ENCODE data around the gene RTN4RL2. TPM values are rescaled to one million over a fixed set of nuclear protein-coding genes. Genes with fewer than 3 reads are reported as not detected.

Gene RTN4RL2
- total RNA-seq, 4 donors from 2014 or later = 0.48 TPM; not detected in 3

- peak; percentile 58 for DNase-seq
- Histone ChIP-seq H3K4me3 (peak within 1 kb of the TSS; percentile 56 to 95 (median 84)), H3K27ac (peak within 1 kb of the TSS; percentile 60 to 80 (median 67)), H3K36me3 (no peaks in the 10 kb centered on the region), H3K4me1 (peaks cover 11 to 26% (median 20%) of the 10 kb centered on the region in 4 donors), H3K27me3 (no peaks in the 10 kb centered on the region), H3K9me3 (no peaks in the 10 kb centered on the region)
- intact Hi-C loops (cut with DNase I; ENCODE audit: low total_unique reads) = no loop called here
- 0% methylated on average over 43 of the region's 66 CpGs; no CpG with 5 or more reads in 1 of the 2 donors for WGBS, 2 donors (ENCODE audit: low coverage in 1 of 2)
- in situ Hi-C loops (cut with MboI; ENCODE audit: low pct_ligation_motif_present in 1 of 4, low pct_unique_long_range_greater_than_20kb in 1 of 4, low sequenced_read_pairs in 3 of 4) = no loop called here
- TF ChIP-seq EP300 (IDR thresholded peaks at IDR 0.05; ENCODE audit: low read depth) (no peak), CTCF (IDR thresholded peaks at IDR 0.05) (no peak), POLR2AphosphoS5 (IDR thresholded peaks at IDR 0.05) (peak in 1 of 3 donors; percentile 27), POLR2A (IDR thresholded peaks at IDR 0.05) (no peak)
Measured at GRCh38 chr11:57515332-57516060, 55.2 kb downstream of the RTN4RL2 start, which contains the start of gene SLC43A1. SLC43A1 (minus strand) TSS chr11:57515702; CDS start chr11:57514111, 1,591 bp downstream.

GRCh38 chr11:57516061-57516443 lies 55.7 kb downstream of the RTN4RL2 start:
- in situ Hi-C loops (cut with MboI; ENCODE audit: low pct_ligation_motif_present in 1 of 4, low pct_unique_long_range_greater_than_20kb in 1 of 4, low sequenced_read_pairs in 3 of 4) (no loop called here), intact Hi-C loops (cut with DNase I; ENCODE audit: low total_unique reads) (no loop called here)
- Histone ChIP-seq H3K4me3 (peak overlapping the region in 3 of 4 donors; percentile 56 to 95 (median 80)), H3K4me1 (peaks cover 11 to 26% (median 20%) of the 10 kb centered on the region in 4 donors), H3K36me3 (no peaks in the 10 kb centered on the region), H3K9me3 (no peaks in the 10 kb centered on the region), H3K27ac (peak overlapping the region in 3 of 4 donors; percentile 60 to 80 (median 68)), H3K27me3 (no peaks in the 10 kb centered on the region)
- 15 to 67% methylated on average over 1 to 5 of the region's 5 CpGs for WGBS, 2 donors (ENCODE audit: low coverage in 1 of 2)
- TF ChIP-seq EP300 (IDR thresholded peaks at IDR 0.05; ENCODE audit: low read depth) = no peak
- TF ChIP-seq POLR2A (IDR thresholded peaks at IDR 0.05) = no peak
- TF ChIP-seq CTCF (IDR thresholded peaks at IDR 0.05) = no peak
- no peak for TF ChIP-seq POLR2AphosphoS5 (IDR thresholded peaks at IDR 0.05)
- no peak for DNase-seq

GRCh38 chr11:57521116-57521515 lies 60.8 kb downstream of the RTN4RL2 start:
- no peaks in the 10 kb centered on the region for H3K9me3 ChIP-seq
- H3K27me3 ChIP-seq = no peaks in the 10 kb centered on the region
- intact Hi-C loops (cut with DNase I; ENCODE audit: low total_unique reads) (no loop called here), in situ Hi-C loops (cut with MboI; ENCODE audit: low pct_ligation_motif_present in 1 of 4, low pct_unique_long_range_greater_than_20kb in 1 of 4, low sequenced_read_pairs in 3 of 4) (loop anchor here in 1 of 4 donors (10.0 kb wide), 1 partner anchor 66 kb away; no protein-coding TSS in a partner anchor)
- WGBS, 2 donors (ENCODE audit: low coverage in 1 of 2) = 94 to 100% methylated on average over 1 to 2 of the region's 2 CpGs
- TF ChIP-seq POLR2A (IDR thresholded peaks at IDR 0.05) (no peak), CTCF (IDR thresholded peaks at IDR 0.05) (no peak), POLR2AphosphoS5 (IDR thresholded peaks at IDR 0.05) (no peak), EP300 (IDR thresholded peaks at IDR 0.05; ENCODE audit: low read depth) (no peak)
- H3K36me3 ChIP-seq = no peaks in the 10 kb centered on the region
- H3K27ac ChIP-seq = no peak overlapping the region
- peaks cover 0 to 3% (median under 1%) of the 10 kb centered on the region in 4 donors for H3K4me1 ChIP-seq
- H3K4me3 ChIP-seq = no peak overlapping the region
- no peak for DNase-seq

GRCh38 chr11:57523419-57523818 lies 63.1 kb downstream of the RTN4RL2 start:
- Histone ChIP-seq H3K36me3 (no peaks in the 10 kb centered on the region), H3K4me1 (no peaks in the 10 kb centered on the region), H3K27ac (no peak overlapping the region), H3K27me3 (no peaks in the 10 kb centered on the region), H3K4me3 (no peak overlapping the region), H3K9me3 (no peaks in the 10 kb centered on the region)
- TF ChIP-seq POLR2AphosphoS5 (IDR thresholded peaks at IDR 0.05) (no peak), EP300 (IDR thresholded peaks at IDR 0.05; ENCODE audit: low read depth) (no peak)
- no peak for DNase-seq
- intact Hi-C loops (cut with DNase I; ENCODE audit: low total_unique reads) = loop anchor here (2.0 kb wide), 1 partner anchor 31 kb away; no protein-coding TSS in a partner anchor
- in situ Hi-C loops (cut with MboI; ENCODE audit: low pct_ligation_motif_present in 1 of 4, low pct_unique_long_range_greater_than_20kb in 1 of 4, low sequenced_read_pairs in 3 of 4) = loop anchor here in 1 of 4 donors (10.0 kb wide), 1 partner anchor 69 kb away; no protein-coding TSS in a partner anchor
- 93 to 100% methylated on average over 1 to 4 of the region's 4 CpGs for WGBS, 2 donors (ENCODE audit: low coverage in 1 of 2)

Small RNAs within 50 kb of the gene (small RNA-seq; reads per million reads assigned to genes)
- 0 reads per million in 4 donors for gene RNA5SP341

Other genes starting within 250 kb of the RTN4RL2 start
- 1 to 10 TPM in 2 of 4 donors, under 1 TPM in 1, not detected in 1; 0.68 to 2.6 (median 2.1) TPM for gene APLNR, start 223.3 kb upstream of the RTN4RL2 start, total RNA-seq
- gene TNKS1BP1, start 135.6 kb upstream of the RTN4RL2 start, total RNA-seq = 100 to 1,000 TPM in 3 of 4 donors, 10 to 100 TPM in 1; 74.3 to 122 (median 119) TPM
- gene SSRP1, start 124.6 kb upstream of the RTN4RL2 start, total RNA-seq = 10 to 100 TPM; 32.0 to 59.4 (median 45.5) TPM
- not detected for gene P2RX3, start 122.2 kb upstream of the RTN4RL2 start, total RNA-seq
- not detected for gene PRG3, start 79.4 kb upstream of the RTN4RL2 start, total RNA-seq
- not detected for gene PRG2, start 69.9 kb upstream of the RTN4RL2 start, total RNA-seq
- 10 to 100 TPM in 3 of 4 donors, 1 to 10 TPM in 1; 6.0 to 35.9 (median 19.4) TPM for gene SLC43A3, start 33.4 kb upstream of the RTN4RL2 start, total RNA-seq
- gene SLC43A1, start 55.2 kb downstream of the RTN4RL2 start, total RNA-seq = 10 to 100 TPM in 3 of 4 donors, 1 to 10 TPM in 1; 7.5 to 30.4 (median 15.2) TPM
- gene TIMM10, start 70.2 kb downstream of the RTN4RL2 start, total RNA-seq = 10 to 100 TPM in 2 of 4 donors, 1 to 10 TPM in 1, not detected in 1; 1.6 to 36.8 (median 34.0) TPM
- gene SMTNL1, start 77.1 kb downstream of the RTN4RL2 start, total RNA-seq = not detected
- 10 to 100 TPM; 15.3 to 24.3 (median 20.6) TPM for gene UBE2L6, start 107.1 kb downstream of the RTN4RL2 start, total RNA-seq
- 100 to 1,000 TPM in 2 of 4 donors, 10 to 100 TPM in 2; 65.7 to 143 (median 102) TPM for gene SERPING1, start 137.2 kb downstream of the RTN4RL2 start, total RNA-seq
- under 1 TPM in 2 of 4 donors, not detected in 2; 0.68 to 0.95 TPM for gene YPEL4, start 189.4 kb downstream of the RTN4RL2 start, total RNA-seq
- gene CLP1, start 197.2 kb downstream of the RTN4RL2 start, total RNA-seq = 10 to 100 TPM in 2 of 4 donors, 1 to 10 TPM in 1, not detected in 1; 10.0 to 24.7 (median 11.6) TPM
- 10 to 100 TPM; 38.4 to 63.2 (median 57.6) TPM for gene ZDHHC5, start 207.6 kb downstream of the RTN4RL2 start, total RNA-seq